SK-N-MC (cell line): Measurements from ENCODE around the gene MSH3.
"Not testable (repeated sequence)": the region's sequence is repeated elsewhere in the genome, so short reads cannot be mapped to it uniquely, and the experiment has no call there.

ENCODE experiments used
- DNase-seq: peaks from one replicate; pipeline ENCODE4 v3.0.0-alpha.2; 2011; ENCODE audit warnings: low read depth, low spot score
- H3K27ac ChIP-seq: fragments of 200-600 bp; sonication (generic); 2 replicates; pipeline ENCODE4 v1.5.1; 2016; ENCODE audit warnings: mixed run types
- H3K36me3 ChIP-seq: fragments of 200-600 bp; sonication (generic); 2 replicates; pipeline ENCODE4 v1.6.1; 2017; ENCODE audit warnings: antibody characterized with exemption, low read length, mixed read lengths; ENCODE audit not compliant: insufficient read depth
- H3K4me3 ChIP-seq: fragments of 200-600 bp; sonication (generic); 2 replicates; pipeline ENCODE4 v1.5.1; 2016
- H3K9ac ChIP-seq: fragments of 200-600 bp; sonication (generic); 2 replicates; pipeline ENCODE4 v1.8.0; 2017; ENCODE audit warnings: mixed run types, mixed read lengths; ENCODE audit not compliant: insufficient read length
- H3K9me3 ChIP-seq: fragments of 200-600 bp; sonication (generic); 2 replicates; pipeline ENCODE4 v1.6.1; 2017; ENCODE audit warnings: low read depth, mild to moderate bottlenecking, antibody characterized with exemption, low read length, moderate library complexity, mixed read lengths
- EZH2 ChIP-seq: fragments of 200-600 bp; sonication (generic); IDR thresholded peaks from one replicate; pipeline ENCODE4 v1.6.1; 2017; ENCODE audit warnings: antibody characterized with exemption
- FOXP2 ChIP-seq: optimal IDR thresholded peaks from 2 replicates; pipeline ENCODE3; 2011; ENCODE audit warnings: mild to moderate bottlenecking, moderate library complexity; ENCODE audit not compliant: insufficient read depth; ENCODE audit errors: extremely low read length, control extremely low read depth
- POLR2AphosphoS5 ChIP-seq: IDR thresholded peaks from 2 replicates; pipeline ENCODE4 v1.6.1; 2012; ENCODE audit warnings: mild to moderate bottlenecking, low read depth, low read length, borderline replicate concordance

Gene MSH3

DNA sequence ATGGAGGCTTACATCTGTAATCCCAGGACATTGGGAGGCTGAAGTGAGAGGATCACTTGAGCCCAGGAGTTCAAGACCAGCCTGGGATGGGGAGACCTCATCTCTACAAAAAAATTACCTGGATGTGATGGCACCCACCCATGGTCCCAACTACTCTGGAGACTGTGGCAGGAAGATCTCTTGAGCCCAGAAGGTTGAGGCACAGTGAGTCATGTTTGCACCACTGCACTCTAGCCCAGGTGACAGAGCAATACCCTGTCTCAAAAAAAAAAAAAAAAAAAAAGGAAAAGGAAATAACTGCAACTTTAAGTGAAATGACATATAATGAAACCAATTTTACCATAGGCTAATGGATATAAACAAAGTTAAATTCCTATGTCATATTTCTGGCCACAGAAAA lies 152.5 kb downstream of the MSH3 start:
- no peak overlapping the region for H3K9ac ChIP-seq
- no peak for TF ChIP-seq FOXP2
- TF ChIP-seq POLR2AphosphoS5 = no peak
- no peak for TF ChIP-seq EZH2
- H3K9me3 ChIP-seq = no peaks in the 10 kb centered on the region
- no peak overlapping the region for H3K27ac ChIP-seq
- H3K36me3 ChIP-seq = no peaks in the 10 kb centered on the region
- no peak overlapping the region for H3K4me3 ChIP-seq
- no peak for DNase-seq

DNA sequence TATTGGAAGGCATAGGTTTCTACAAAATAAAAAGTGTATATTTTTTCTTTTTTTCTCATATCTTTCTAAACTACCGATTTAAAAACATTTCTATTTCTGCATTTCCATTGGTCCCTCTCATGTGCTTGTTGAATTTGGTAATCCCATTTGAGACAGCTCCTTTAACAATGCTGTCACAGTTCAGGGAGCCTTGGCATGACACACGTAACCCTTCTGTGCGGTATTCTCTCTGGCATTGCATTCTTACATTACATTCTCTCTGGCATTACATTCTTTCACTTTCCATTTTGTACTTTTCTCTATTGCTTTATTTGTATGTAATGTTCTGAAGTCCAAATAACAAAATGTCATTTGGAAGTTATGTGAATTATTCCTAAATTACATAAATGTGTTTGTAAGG lies 155.0 kb downstream of the MSH3 start:
- TF ChIP-seq FOXP2 (no peak), POLR2AphosphoS5 (no peak), EZH2 (no peak)
- Histone ChIP-seq H3K36me3 (peaks cover 5% of the 10 kb centered on the region; the same call in 1 of the 2 replicates), H3K27ac (no peak overlapping the region), H3K9me3 (no peaks in the 10 kb centered on the region), H3K9ac (no peak overlapping the region), H3K4me3 (no peak overlapping the region)
- no peak for DNase-seq

DNA sequence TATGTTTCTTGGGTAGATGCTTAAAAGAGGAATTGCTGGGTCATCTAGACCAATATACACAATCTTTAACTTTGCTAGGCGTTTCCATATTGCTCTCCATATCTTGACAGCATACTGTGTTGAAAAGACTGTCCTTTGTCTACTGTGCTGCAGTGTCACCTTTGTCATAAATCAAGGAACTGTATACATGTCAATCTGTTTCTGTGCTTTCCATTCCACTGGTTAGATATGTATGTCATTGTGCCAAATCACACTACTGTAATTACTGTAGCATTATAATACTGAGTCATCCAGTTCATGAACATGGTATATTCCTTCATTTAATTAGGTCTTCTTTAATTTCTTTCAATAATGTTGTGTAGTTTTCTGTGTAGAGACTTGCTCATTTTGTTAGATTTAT lies 156.0 kb downstream of the MSH3 start:
- H3K27ac ChIP-seq = no peak overlapping the region
- H3K4me3 ChIP-seq = no peak overlapping the region
- H3K36me3 ChIP-seq = peaks cover 6% of the 10 kb centered on the region; the same call in 1 of the 2 replicates
- no peak for DNase-seq
- H3K9me3 ChIP-seq = no peaks in the 10 kb centered on the region
- TF ChIP-seq POLR2AphosphoS5 = no peak
- TF ChIP-seq FOXP2 = no peak
- TF ChIP-seq EZH2 = no peak
- no peak overlapping the region for H3K9ac ChIP-seq

DNA sequence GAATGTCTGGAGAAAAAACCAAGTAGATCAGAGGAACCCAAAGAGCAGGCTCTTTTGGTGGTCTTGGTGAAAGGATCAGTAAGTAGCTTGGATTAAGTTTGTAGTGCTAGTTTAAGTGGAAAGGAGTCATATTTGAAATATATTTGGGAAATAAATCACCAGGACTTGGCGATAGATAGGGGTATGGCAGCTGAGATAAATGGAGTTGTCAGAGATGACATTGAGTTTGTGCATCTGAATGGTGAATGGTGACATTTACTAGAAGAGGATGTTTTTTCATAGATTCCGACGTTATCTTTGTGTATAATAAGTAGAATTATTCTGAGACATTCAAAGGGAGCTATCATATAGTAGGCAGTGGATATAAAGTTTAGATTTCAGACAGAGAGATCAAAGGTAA lies 162.1 kb downstream of the MSH3 start:
- no peak overlapping the region for H3K27ac ChIP-seq
- no peak overlapping the region for H3K4me3 ChIP-seq
- no peak for TF ChIP-seq EZH2
- no peak for TF ChIP-seq POLR2AphosphoS5
- TF ChIP-seq FOXP2 = no peak
- H3K9me3 ChIP-seq = no peaks in the 10 kb centered on the region
- DNase-seq = no peak
- peaks cover 6% of the 10 kb centered on the region; the same call in 1 of the 2 replicates for H3K36me3 ChIP-seq
- H3K9ac ChIP-seq = no peak overlapping the region

DNA sequence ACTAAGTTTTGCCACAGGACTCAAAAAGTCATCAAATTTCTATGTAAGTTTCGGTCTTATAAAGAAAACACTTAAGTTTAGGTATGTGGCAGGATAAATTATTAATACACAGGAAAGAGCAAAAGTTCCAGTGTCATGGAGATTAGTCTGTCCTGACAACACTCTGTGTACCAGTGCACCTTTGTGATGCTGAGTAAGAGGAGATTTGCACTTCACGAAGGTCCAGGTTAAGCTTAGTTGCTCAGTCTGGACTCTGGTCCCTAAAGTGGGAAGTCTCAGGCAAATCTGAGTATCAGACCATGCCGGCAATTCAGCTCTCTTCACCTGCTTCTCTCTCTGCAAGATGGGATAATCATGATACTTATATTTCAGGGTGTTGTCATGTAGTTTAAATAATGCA lies 166.2 kb downstream of the MSH3 start:
- DNase-seq = no peak
- no peak overlapping the region for H3K9ac ChIP-seq
- H3K4me3 ChIP-seq = no peak overlapping the region
- no peak overlapping the region for H3K27ac ChIP-seq
- H3K36me3 ChIP-seq = no peaks in the 10 kb centered on the region
- no peaks in the 10 kb centered on the region for H3K9me3 ChIP-seq
- TF ChIP-seq POLR2AphosphoS5 = no peak

DNA sequence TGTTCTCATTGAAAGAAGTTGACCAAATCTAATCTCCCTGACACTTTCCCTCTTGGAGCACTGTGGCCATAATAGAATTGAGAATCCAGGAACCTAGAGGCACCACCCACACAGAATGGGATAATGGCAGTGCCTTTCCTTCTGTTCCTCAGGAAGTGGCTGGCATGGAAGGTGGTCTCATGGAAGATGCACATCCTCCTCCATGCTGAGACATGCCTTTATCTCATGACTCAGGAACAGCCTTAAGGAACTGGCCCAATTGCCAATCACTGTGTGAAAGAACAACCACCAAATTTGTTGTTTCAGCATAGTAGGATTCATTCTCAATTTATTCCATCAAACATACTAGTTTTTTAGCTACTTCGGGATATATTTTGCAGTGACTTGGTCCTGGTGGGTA lies 168.2 kb downstream of the MSH3 start:
- DNase-seq = no peak
- Histone ChIP-seq H3K9me3 (no peaks in the 10 kb centered on the region), H3K36me3 (no peaks in the 10 kb centered on the region), H3K4me3 (no peak overlapping the region), H3K9ac (no peak overlapping the region), H3K27ac (no peak overlapping the region)
- TF ChIP-seq EZH2 (no peak), POLR2AphosphoS5 (no peak), FOXP2 (no peak)

DNA sequence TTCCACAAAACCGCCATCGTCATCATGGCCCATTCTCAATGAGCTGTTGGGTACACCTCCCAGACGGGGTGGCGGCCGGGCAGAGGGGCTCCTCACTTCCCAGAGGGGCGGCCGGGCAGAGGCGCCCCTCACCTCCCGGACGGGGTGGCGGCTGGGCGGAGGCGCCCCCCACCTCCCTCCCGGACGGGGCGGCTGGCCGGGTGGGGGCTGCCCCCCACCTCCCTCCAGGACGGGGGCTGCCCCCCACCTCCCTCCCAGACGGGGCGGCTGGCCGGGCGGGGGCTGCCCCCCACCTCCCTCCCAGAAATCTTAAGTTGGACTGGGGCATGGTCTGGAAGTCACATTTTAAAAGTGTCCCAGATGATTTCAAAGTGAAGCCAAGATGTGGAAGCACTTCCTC lies 169.7 kb downstream of the MSH3 start:
- H3K9ac ChIP-seq, H3K36me3 ChIP-seq, DNase-seq, H3K9me3 ChIP-seq, H3K4me3 ChIP-seq, H3K27ac ChIP-seq: not testable (repeated sequence)

DNA sequence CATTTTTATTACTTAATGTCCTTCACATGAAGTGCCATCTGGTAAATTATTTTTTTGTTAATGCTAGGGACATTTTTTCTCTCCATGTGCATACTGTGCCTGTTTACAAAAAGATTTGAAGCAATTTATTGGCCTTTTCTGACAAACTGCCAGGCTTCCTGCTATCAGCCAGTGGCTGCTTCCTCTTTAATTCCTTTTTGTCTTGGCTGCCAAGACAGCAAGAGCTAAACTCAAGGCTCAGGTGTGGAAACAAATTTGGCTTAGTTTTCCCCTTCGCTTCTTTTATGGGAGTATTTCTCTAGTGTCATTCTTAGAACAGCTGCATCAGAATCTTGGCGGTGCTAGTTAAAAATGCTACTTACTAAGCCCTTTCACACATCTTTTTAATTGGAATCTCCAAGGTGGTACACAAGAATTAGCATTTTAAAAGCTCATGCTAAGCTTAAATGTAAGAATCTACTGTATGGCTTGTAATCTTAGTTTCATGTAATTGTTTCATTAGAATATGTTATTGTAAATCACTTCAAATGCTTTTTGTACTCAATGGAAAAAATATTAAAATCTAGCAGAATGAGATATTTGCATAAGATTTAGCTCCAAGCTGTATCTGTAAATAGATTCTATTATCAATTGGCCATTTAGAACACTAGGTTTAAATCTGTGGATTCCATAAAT lies 171.5 kb downstream of the MSH3 start:
- no peak for TF ChIP-seq FOXP2
- no peak for TF ChIP-seq POLR2AphosphoS5
- no peak for TF ChIP-seq EZH2
- Histone ChIP-seq H3K27ac (peak overlapping the region; percentile 43; the same call in 1 of the 2 replicates), H3K36me3 (peaks cover 11% of the 10 kb centered on the region), H3K9me3 (peaks cover 4% of the 10 kb centered on the region; the same call in 1 of the 2 replicates), H3K4me3 (no peak overlapping the region), H3K9ac (no peak overlapping the region)
- DNase-seq = no peak

DNA sequence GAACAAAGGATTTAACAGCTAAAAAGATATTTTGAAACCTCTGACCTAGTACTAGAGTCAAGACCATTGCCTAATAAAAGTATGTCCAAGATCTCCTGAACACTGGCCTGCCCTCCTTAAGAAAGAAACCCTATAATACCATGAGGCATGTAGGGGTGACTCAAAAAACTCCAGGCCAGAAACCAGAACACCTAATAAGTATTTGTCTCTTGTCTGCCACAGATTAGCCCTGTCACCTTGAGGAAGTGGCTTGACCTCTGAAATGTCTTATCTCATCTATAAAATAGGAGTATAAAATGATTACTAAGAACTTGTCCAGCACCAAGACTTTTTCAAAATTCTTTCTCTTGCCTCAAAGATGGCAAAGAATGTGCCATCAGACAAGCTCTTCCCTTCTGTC lies 180.3 kb downstream of the MSH3 start:
- Histone ChIP-seq H3K4me3 (no peak overlapping the region), H3K9ac (no peak overlapping the region), H3K27ac (no peak overlapping the region), H3K36me3 (peaks cover 3% of the 10 kb centered on the region; the same call in 1 of the 2 replicates), H3K9me3 (no peaks in the 10 kb centered on the region)
- TF ChIP-seq POLR2AphosphoS5 (no peak), EZH2 (no peak), FOXP2 (no peak)
- no peak for DNase-seq
